IPS DF 6.9 (cell line): Measurements from ENCODE around the gene ZNF428.
"Not testable (repeated sequence)": the region's sequence is repeated elsewhere in the genome, so short reads cannot be mapped to it uniquely, and the experiment has no call there.

Experiments
- DNase-seq: peaks from one replicate; pipeline ENCODE4 v3.0.0-alpha.2; 2013; ENCODE audit warnings: low read depth, low spot score
- H3K27ac ChIP-seq: one replicate; pipeline ENCODE4 v1.5.1; 2013; ENCODE audit warnings: low read length, control low read depth
- H3K27me3 ChIP-seq: 2 replicates; pipeline ENCODE4 v1.6.1; 2013; ENCODE audit warnings: mild to moderate bottlenecking, low read length; ENCODE audit not compliant: control insufficient read depth, insufficient read depth
- H3K36me3 ChIP-seq: 2 replicates; pipeline ENCODE4 v1.6.1; 2013; ENCODE audit warnings: low read length; ENCODE audit not compliant: control insufficient read depth, insufficient read depth
- H3K4me1 ChIP-seq: 2 replicates; pipeline ENCODE4 v1.6.1; 2013; ENCODE audit warnings: low read length; ENCODE audit not compliant: control insufficient read depth, insufficient read depth
- H3K4me3 ChIP-seq: 2 replicates; pipeline ENCODE4 v1.5.1; 2013; ENCODE audit warnings: mild to moderate bottlenecking, low read length
- H3K9me3 ChIP-seq: 2 replicates; pipeline ENCODE4 v1.6.1; 2013; ENCODE audit warnings: low read length, inconsistent platforms; ENCODE audit not compliant: control insufficient read depth, insufficient read depth
- WGBS: extraction: QIAGEN DNeasy Blood & Tissue Kit; methylation state at CpG from one replicate; pipeline ENCODE4 v1.1.7; 2013; ENCODE audit warnings: mixed read lengths, missing lambda C conversion rate; ENCODE audit not compliant: insufficient read length, insufficient coverage; 5-methylcytosine and 5-hydroxymethylcytosine counted together

ZNF428 gene

DNA sequence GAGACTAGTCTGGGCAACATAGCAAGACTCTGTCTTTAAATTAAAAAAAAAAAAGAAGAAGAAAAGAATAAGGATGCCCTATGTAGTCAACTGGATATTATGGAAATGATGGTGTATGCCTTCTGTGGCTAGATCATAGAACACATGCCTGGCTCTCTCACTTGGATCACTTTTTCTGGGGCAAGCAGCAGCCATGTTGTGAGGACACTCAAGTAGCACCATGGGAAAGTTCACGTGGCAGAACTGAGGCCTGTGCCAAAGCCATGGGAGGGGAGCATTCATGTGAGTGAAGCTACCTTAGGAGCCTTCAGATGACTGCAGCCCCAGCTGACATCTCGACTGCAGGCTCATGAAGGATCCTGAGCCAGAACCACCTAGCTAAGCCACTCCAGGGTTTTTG lies 38.6 kb upstream of the ZNF428 start:
- WGBS, result no CpG with 5 or more reads among the region's 2 CpGs
- Histone ChIP-seq H3K36me3 (peaks cover 6% of the 10 kb centered on the region; the same call in 1 of the 2 replicates), H3K4me3 (no peak overlapping the region), H3K9me3 (no peaks in the 10 kb centered on the region), H3K27me3 (no peaks in the 10 kb centered on the region), H3K4me1 (no peaks in the 10 kb centered on the region), H3K27ac (no peak overlapping the region)
- DNase-seq, result no peak

DNA sequence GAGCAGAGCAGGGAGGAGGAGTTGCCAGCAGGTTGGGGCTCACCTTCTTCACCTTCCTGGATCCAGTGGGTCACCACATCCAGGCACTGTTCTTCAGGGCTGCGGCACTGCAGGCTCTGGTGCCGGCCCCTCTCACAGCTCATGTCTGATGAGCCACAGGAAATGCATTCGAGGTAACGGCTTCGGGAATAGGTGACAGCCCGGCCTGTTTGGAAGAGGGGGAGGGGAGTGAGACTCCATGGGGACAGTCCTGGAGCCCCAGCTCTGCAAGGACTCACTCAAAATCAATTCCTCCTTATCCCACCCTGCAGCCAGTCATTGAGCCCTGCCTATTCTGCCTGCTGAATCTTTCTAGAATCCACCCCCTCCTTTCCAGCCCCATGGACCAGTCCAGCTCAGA lies 37.0 kb upstream of the ZNF428 start:
- H3K27me3 ChIP-seq, result no peaks in the 10 kb centered on the region
- H3K36me3 ChIP-seq, result peaks cover 6% of the 10 kb centered on the region; the same call in 1 of the 2 replicates
- no peaks in the 10 kb centered on the region for H3K4me1 ChIP-seq
- no peaks in the 10 kb centered on the region for H3K9me3 ChIP-seq
- DNase-seq, result no peak
- WGBS, result no CpG with 5 or more reads among the region's 6 CpGs
- H3K4me3 ChIP-seq, result no peak overlapping the region
- H3K27ac ChIP-seq, result no peak overlapping the region

DNA sequence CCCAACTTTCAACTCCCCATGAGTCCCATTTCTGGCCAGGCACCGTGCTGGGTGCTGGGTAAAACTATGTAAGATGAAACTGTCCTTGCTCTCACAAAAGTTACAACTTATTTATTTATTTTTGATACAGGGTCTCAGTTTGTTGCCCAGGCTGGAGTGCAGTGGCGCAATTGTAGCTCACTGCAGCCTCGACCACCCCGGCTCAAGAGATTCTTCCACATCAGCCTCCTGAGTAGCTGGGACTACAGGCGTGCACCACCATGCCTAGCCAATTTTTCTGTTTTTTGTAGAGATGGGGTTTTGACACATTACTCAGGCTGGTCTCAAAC lies 33.1 kb upstream of the ZNF428 start:
- no peak for DNase-seq
- WGBS, result no CpG with 5 or more reads among the region's 5 CpGs
- Histone ChIP-seq H3K4me1 (no peaks in the 10 kb centered on the region), H3K4me3 (no peak overlapping the region), H3K9me3 (no peaks in the 10 kb centered on the region), H3K27ac (no peak overlapping the region), H3K27me3 (no peaks in the 10 kb centered on the region), H3K36me3 (peaks cover 11% of the 10 kb centered on the region)

- H3K9me3 ChIP-seq, result no peaks in the 10 kb centered on the region
- no peak overlapping the region for H3K27ac ChIP-seq
- H3K4me1 ChIP-seq, result no peaks in the 10 kb centered on the region
- WGBS, result no CpG with 5 or more reads among the region's 14 CpGs
- no peak for DNase-seq
- H3K36me3 ChIP-seq, result peaks cover 11% of the 10 kb centered on the region
- no peaks in the 10 kb centered on the region for H3K27me3 ChIP-seq
- no peak overlapping the region for H3K4me3 ChIP-seq
These were observed 32.5 kb upstream of the ZNF428 start for GRCh38 chr19:43651758-43652545.

GRCh38 chr19:43650276-43650675 lies 30.8 kb upstream of the ZNF428 start:
- not testable (repeated sequence) for H3K36me3 ChIP-seq, H3K4me3 ChIP-seq, H3K27me3 ChIP-seq, H3K27ac ChIP-seq, DNase-seq, H3K4me1 ChIP-seq, H3K9me3 ChIP-seq
- WGBS, result no CpG with 5 or more reads among the region's 7 CpGs

DNA sequence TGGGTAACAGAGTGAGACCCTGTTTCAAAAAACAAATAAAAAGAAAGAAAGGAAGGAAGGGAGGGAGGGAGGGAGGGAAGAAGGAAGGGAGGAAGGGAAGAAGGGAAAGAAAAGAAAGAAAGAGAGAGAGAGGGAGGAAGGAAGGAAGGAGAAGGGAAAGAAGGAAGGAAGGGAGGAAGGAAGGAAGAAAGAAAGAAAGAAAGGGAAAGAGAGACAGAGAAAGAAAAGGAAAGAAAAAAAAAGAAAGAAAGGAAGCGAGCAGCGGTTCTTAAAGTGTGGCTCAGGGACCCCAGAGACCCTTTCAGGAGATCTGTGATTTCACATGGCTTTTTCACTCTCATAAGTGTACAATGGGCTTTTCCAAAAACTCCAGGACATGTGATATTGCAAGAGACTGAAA lies 30.1 kb upstream of the ZNF428 start:
- no peaks in the 10 kb centered on the region for H3K4me1 ChIP-seq
- no peak for DNase-seq
- H3K36me3 ChIP-seq, result peaks cover 5% of the 10 kb centered on the region; the same call in 1 of the 2 replicates
- no CpG with 5 or more reads among the region's 2 CpGs for WGBS
- H3K4me3 ChIP-seq, result no peak overlapping the region
- no peaks in the 10 kb centered on the region for H3K9me3 ChIP-seq
- no peak overlapping the region for H3K27ac ChIP-seq
- H3K27me3 ChIP-seq, result no peaks in the 10 kb centered on the region

DNA sequence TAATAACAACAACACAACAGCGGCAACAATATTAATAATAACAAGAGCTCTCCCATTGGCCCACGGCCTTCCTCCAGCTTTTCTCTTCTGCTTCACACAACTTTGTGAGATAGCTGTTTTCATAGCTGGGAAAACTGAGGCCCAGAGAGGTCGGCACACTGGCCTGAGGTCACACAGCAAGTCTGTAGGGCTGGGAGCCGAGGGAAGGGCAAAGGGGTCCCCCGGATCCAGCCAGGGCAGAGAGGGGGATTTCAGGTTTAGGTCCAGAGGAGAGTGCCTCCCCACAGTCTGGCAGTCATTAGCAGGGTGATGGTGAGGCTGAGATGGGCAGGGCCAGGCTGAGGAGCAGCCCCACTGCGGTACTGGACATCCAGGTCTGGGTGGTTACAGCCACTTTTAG lies 29.2 kb upstream of the ZNF428 start:
- Histone ChIP-seq H3K36me3 (peaks cover 5% of the 10 kb centered on the region; the same call in 1 of the 2 replicates), H3K27me3 (no peaks in the 10 kb centered on the region), H3K9me3 (no peaks in the 10 kb centered on the region), H3K27ac (no peak overlapping the region), H3K4me1 (no peaks in the 10 kb centered on the region), H3K4me3 (no peak overlapping the region)
- no CpG with 5 or more reads among the region's 6 CpGs for WGBS
- DNase-seq, result no peak

DNA sequence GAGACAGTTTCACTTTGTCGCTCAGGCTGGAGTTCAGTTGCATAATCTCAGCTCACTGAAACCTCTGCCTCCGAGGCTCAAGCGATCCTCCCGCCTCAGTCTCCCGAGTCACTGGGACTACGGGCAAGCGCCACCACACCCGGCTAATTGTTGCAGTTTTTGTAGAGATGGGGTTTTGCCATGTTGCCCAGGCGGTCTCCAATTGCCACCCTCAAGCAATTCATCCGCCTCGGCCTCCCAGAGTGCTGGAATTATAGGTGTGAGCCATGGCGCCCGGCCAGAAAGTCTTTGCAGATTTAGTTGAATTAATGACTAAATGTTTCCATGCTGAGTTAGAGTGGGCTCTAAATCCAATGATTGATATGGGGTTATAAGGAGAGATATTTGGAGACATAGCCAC lies 24.8 kb upstream of the ZNF428 start:
- peaks cover 2% of the 10 kb centered on the region; the same call in 1 of the 2 replicates for H3K27me3 ChIP-seq
- DNase-seq, result no peak
- no peaks in the 10 kb centered on the region; the same call in 1 of the 2 replicates for H3K4me1 ChIP-seq
- no peaks in the 10 kb centered on the region for H3K9me3 ChIP-seq
- H3K36me3 ChIP-seq, result peaks cover 5% of the 10 kb centered on the region; the same call in 1 of the 2 replicates
- no peak overlapping the region for H3K27ac ChIP-seq
- H3K4me3 ChIP-seq, result no peak overlapping the region
- WGBS, result no CpG with 5 or more reads among the region's 13 CpGs

DNA sequence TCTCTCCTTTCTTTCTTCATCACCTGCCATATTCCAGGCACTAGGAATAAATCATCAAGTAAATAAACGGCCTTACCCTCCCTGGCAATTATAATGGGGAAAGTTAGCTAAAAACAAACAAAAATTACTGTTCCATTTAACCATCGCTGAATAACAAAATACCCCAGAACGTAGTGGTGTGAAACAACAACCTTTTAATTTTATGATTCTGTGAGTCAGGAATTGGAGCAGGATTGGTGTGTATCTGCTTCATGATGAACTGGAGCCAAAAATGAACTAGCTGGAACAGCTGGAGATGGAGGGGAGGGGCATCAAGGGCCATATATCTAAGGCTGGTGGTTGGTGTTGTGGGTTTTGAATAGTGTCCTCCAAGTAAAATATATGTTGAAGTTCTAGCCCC lies 23.9 kb upstream of the ZNF428 start:
- Histone ChIP-seq H3K4me1 (no peaks in the 10 kb centered on the region; the same call in 1 of the 2 replicates), H3K9me3 (no peaks in the 10 kb centered on the region), H3K27me3 (peaks cover 9% of the 10 kb centered on the region), H3K4me3 (no peak overlapping the region), H3K27ac (no peak overlapping the region), H3K36me3 (no peaks in the 10 kb centered on the region)
- no peak for DNase-seq
- no CpG with 5 or more reads among the region's 3 CpGs for WGBS

GRCh38 chr19:43642531-43642930 lies 23.1 kb upstream of the ZNF428 start:
- Histone ChIP-seq H3K27me3 (peaks cover 9% of the 10 kb centered on the region), H3K36me3 (no peaks in the 10 kb centered on the region), H3K9me3 (no peaks in the 10 kb centered on the region), H3K4me1 (no peaks in the 10 kb centered on the region; the same call in 1 of the 2 replicates), H3K27ac (no peak overlapping the region), H3K4me3 (no peak overlapping the region)
- DNase-seq, result no peak
- no CpG with 5 or more reads among the region's 4 CpGs for WGBS

- no peak for DNase-seq
- no peaks in the 10 kb centered on the region for H3K9me3 ChIP-seq
- peaks cover 9% of the 10 kb centered on the region for H3K27me3 ChIP-seq
- no peak overlapping the region for H3K27ac ChIP-seq
- no CpG with 5 or more reads among the region's 2 CpGs for WGBS
- no peaks in the 10 kb centered on the region for H3K36me3 ChIP-seq
- H3K4me3 ChIP-seq, result no peak overlapping the region
- H3K4me1 ChIP-seq, result peaks cover under 1% of the 10 kb centered on the region
These were observed 21.9 kb upstream of the ZNF428 start for GRCh38 chr19:43641333-43641732.
